GM18907 (cell line): ENCODE data around the gene SLC1A4.
"Not testable (repeated sequence)": the region's sequence is repeated elsewhere in the genome, so short reads cannot be mapped to it uniquely, and the experiment has no call there.

Experiments used
- ATAC-seq: cut with Tn5 transposase; IDR thresholded peaks from one replicate; pipeline ENCODE4 v1.9.1; 2021; ENCODE audit warnings: mild to moderate bottlenecking, moderate library complexity; ENCODE audit not compliant: unreplicated experiment

SLC1A4 gene

DNA sequence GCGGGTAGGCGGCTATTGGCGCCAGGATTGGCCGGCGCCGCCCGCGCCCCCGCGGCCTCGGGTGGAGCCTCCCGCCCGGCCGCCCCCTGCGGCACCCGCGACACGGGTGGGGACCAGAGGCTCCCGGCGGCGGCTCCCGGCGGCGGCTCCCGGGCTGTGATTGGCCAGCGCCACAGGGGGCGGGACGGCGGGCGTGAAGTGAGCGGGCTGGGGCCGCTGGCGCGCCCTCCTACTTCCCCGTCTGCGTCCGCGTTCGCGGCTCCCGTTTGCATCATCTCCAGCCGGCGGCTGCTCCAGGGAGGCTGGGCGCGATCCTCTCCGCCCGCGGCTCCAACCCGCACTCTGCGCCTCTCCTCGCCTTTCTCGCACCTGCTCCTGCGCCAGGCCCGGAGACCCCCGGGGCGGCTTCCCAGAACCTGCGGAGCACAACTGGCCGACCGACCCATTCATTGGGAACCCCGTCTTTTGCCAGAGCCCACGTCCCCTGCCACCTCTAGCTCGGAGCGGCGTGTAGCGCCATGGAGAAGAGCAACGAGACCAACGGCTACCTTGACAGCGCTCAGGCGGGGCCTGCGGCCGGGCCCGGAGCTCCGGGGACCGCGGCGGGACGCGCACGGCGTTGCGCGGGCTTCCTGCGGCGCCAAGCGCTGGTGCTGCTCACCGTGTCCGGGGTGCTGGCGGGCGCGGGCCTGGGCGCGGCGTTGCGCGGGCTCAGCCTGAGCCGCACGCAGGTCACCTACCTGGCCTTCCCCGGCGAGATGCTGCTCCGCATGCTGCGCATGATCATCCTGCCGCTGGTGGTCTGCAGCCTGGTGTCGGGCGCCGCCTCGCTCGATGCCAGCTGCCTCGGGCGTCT is at the start of gene SLC1A4:
SLC1A4 (plus strand) TSS at position 274 of the 856 bp plus-strand sequence; CDS start at position 519, 245 bp downstream.
- peak; percentile 72 for ATAC-seq

DNA sequence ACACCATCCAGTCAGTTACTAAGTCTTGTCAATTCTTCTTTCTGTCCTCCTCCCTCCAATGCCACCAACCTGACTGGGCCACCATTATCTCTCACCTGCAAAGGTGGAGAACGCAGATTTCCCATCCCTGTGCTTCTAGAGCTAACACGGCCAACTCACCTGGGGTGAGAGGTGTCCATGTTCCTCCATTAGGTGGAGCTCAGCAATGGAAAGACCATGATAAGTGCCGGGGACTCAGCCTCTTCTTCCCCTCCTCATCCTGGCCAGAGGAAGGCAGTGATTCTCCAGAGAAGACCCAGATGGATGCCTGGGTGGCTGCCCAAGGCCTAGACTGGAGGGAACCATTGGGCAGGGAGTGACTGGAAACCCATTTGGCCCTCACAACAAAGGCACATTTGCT is 48.1 kb upstream of the SLC1A4 start:
- ATAC-seq, result no peak

DNA sequence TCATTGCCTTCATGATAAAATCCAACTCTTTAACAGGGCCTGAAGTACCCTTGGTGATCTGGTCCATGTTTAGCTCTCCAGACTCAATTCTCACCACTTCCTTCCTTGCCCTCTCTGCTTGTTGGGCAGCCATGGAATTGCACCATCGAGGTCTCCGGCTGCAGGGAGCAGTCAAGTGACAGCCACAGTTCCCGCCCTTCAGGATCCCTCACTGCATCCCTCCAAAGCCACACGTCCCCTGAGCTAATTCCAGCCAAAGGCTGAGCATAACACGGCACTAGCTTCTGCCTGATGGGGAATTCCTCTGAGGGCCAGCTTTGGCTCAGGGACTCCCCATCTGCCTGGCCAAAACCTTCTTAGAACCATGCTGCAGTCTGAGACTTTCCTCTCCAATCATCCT is 47.4 kb upstream of the SLC1A4 start:
- ATAC-seq, result no peak

DNA sequence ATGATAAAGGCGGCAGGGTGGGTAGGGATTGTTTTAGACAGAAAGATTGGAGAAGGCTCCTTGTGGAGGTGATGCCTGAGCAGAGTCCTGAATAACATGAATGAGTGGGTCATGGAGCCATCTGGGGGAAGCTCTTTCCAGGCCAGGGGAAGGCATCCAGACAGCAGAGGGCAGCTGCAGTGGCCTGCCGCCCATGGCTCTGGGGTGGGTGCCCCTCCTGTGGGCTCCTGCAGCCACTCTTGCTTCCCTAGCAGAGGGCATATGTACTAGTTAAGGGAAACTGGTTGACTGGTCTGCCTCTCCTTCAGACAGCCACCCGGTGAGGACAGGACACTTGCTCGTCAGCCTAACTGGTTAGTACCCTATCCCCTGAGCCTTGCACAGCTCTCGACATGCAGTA is 46.5 kb upstream of the SLC1A4 start:
- no peak for ATAC-seq

DNA sequence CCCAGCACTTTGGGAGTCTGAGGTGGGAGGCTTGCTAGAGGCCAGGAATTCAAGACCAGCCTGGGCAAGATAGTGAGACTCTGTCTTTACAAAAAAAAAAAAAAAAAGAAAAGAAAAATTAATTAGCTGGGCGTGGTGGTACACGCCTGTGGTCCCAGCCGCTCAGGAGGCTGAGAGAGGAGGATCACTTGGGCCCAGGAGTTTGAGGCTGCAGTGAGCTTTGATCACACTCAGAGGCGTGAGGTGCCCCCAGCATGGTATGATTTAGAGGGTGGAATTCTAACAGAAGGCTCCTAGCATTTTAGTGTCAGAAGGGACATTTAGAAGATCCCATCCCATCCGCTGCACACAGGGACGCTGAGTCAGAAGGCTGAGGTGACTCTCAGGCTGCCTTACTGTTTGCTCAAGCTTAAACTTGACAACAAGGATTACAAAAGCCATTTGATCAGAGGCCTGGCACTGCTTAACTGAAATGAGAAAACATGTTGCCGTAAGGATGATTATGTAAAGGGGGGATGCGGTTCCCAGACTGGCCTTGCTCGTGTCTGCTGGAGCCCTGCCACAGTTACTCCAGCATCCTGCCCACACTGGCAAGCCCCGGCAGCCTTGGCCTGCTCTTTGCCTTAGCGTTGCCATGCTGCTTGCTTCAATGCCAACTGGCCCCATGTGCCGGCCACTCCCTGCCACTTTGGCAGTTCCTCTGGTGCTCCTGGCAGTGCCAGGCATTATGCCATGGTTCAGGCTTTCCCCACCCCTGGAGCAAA is 45.6 kb upstream of the SLC1A4 start:
- no peak for ATAC-seq

DNA sequence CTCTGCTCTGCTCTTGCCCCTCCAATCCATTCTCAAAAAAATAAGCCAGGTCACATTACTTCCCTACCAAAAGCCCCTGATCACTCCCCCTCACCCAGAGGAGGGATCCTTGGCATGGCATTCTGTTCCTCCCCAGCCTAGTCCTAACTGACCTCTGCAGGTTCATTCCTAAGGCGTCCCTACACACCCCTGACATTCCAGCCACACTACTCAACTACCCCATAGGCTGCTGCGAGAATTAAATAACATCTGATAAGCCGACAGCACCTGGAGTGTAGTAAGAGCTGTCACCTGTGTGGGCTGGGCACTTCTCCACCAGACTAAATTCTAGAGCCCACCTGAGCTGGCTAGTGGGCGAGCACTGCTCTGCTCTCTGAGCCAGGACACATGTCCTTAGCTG is 44.7 kb upstream of the SLC1A4 start:
- ATAC-seq, result no peak

DNA sequence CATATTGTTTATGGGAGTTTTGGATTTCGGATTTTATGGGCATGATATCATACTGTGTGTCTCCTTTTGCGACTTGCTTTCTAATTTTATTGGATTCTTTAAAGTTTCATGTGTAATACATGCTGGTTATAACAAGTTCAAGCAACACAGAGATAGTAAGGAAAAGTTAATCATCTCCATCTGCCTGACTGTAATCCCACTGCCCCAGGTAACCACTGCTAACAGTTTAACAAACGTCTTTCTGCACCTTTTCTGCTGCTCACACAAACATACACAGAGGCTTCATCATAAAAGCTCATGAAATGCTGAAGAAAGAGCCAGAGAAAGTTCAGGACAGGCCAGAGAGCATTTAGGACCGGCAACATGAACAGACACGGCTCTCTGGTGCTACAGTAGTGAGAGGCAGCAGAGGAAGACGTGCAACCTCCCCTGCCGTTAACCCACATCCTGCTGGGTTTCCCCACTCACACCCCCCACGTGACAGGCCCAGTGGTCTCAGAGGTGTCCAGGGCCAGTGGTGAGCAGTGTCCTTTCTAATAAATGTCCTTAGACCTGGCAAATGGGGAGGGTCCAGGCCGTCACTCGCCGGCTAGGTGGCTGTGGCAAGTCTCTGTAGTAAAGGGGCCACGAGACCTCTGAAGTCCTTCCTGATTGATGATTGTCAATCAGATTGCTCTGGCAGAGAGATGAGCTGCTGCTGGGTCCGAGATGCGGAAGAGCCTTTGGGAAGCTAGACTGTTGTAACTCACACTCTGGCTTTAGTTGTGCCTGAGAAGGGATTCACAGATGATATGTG is 43.0 kb upstream of the SLC1A4 start:
- peak; percentile 90 for ATAC-seq

DNA sequence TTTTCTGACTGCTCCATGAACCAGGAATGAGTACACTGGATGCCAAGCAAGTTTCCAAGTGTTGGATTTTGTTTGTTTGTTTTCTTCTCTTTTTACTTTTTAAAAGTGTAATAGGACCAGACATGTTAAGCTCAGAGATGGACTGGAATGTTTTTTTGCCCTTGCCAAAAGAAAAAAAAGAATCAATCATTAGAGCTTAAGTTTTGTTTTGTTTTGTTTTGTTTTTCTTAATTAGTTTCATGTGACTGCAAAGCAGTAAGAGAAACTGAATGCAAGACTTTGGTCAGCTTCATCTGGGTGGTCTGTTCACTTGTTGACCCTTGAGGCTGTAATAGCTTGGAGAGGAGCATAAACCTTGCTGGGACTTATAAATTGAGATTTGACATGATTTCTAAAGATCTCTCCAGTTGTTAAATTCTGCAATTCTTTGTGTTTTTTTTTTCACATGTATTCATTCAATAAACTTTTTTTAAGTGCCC is 42.4 kb upstream of the SLC1A4 start:
- no peak for ATAC-seq

DNA sequence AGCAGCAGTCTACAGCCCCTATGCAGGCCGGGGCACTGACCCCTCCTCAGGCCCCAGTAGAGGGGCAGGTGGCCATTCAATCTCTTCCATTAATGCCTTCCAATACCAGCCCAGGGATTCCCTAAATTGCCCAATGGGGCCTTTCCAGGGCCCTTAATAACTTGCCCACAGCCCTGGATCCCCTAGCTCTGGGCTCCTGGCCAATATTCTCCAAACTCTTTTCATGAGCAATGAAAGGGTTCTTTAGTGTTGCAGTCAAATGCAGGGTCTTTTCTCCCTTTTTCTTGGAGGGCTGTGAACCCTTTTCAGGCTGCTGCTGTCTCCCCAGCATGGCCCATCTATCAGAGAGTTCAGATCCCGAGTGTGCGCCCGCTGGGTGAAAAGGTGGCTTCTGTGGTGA is 41.3 kb upstream of the SLC1A4 start:
- no peak for ATAC-seq

DNA sequence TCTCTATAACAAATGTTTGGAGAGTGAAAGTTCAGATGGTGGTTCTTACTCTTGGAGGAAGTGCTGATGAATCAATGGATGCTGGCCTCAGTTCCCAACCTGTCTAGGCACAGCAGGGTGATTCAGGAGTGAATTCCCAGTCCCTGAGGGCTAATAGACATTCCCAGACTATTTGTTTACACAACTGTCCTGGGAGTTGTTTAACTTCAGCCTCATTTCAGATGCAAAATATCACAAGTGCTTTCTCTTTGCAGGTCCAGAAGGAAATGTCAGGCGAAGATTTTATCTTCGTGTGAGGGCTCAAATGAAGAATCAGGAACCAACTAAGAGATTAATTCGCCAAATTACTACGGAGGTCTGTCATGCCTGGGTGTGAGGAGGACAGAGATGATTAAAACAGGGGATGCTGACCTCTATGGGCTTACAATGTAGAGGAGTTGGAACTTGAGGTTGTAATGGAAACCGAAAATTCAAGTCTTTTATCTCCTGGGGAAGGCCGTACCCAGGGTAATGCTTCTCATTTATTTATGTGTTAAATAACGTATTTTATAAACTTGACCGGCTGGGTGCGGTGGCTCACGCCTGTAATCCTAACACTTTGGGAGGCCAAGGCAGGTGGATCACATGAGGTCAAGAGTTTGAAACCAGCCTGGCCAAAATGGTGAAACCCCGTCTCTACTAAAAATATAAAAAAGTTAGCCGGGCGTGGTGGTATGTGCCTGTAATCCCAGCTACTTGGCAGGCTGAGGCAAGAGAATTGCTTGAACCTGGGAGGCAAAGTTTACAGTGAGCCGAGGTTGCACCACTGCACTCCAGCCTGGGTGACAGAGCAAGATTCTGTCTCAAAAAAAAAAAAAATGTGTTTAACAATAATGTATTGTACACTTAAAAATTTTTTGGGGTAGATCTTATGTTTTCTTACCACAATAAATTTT is 38.7 kb upstream of the SLC1A4 start:
- ATAC-seq, result no peak

DNA sequence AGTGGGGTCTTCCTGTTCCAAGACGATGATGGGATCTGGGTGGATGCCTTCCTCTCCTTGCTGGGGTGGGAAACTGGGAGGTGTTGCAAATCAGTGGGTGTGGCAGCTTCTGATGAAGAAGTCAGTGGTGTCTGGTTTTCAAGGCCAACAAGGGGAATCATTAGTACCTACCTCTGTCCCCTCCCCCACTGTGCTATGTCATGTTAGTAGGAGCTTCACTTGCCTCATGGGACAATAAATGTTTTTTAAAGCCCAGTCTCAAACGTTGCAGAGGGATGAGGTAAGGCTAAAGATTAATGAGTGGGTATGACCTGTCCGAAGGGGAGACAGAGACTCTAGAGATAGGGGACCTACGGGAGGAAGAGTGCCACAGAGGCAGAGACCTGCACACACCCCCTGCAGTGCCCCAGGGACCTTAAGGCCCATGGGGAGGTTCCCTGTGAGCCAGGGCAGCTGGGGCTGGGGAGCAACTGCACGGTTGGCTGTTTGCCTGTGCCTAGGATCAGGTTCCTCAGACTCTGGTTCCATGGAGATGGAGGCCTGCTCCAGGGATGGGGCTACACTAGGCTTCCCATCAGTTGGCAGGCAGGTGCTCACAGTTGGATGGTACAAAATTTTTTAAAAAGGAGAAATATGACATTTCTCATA is 37.8 kb upstream of the SLC1A4 start:
- ATAC-seq, result no peak

DNA sequence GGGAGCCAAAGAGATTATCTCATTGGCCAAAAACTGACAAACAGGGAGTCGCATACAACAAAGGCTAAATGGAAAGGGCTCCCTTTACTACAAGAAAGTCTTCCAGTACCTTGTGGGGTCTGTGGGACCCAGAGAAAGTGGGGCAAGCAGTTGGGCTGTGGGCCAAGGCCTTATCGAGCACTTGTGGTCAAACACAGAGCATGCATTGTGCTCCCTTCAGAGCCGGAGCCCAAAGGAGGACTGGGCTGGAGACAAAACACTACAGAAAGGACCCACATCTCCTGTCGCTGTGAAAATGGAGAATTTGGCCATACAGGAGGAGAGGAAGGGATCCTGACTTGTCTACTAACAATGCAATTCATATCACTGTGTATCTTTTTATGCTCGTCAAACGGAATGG is 37.1 kb upstream of the SLC1A4 start:
- no peak for ATAC-seq

DNA sequence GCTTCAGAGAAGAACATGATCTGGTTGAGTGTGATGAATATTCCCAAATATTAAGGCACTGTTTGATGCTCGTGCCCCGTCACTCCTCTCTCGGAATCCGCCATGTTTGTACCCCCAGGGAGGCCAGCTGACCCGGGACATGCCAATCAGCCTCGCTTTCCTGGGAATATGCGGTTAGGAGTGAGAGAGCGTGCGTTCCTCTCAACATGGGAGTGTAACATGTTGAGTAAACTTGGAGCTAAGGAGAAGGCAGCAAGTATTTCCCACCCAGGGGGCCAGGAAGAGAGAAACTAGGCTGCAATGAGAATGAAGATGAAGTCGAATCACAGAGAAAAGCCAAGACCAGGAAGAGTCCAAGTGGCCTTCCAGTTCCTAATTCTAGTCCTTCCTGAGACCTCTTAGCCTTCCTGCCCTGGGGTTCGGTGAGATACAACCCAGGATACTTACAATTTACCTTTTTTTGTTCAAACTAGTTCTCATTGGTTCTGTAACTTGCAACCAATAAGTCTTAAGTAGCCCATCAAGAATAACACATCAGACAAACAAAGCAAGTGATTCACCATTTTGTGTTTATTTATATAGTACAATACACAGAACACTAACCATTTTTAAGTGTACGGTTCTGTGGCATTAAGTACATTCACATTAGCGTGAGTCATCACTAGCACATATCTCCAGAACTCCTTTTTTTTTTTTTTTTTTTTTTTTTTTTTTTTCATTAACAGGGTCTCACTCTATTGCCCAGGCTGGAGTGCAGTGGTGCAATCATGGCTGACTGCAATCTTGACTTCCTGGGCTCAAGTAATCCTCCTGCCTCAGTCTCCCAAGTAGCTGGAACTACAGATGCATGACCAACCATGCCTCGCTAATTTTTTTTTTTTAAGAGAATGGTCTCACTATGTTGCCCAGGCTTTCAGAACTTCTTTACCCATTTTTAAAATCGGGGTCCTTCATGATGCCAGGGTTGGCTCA is 36.4 kb upstream of the SLC1A4 start:
- ATAC-seq, result no peak

DNA sequence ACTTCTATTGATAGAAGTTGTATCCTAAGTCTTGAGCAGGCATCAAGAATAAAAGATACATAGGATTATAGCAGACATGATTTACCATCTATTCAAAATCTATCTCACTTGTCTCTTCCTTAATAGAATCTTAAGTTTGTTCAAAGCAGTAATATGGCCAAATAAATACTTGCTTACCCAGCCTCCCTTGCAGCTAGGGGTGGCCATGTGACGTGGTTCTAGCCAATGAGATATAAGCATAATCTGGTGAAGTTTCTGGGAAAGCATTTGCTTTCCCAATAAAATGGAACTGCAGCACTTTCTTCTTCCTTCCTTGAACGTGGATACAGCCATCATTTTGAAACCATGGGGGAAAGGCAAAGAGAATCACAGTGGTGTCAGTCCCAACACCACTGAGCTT is 33.7 kb upstream of the SLC1A4 start:
- no peak for ATAC-seq

DNA sequence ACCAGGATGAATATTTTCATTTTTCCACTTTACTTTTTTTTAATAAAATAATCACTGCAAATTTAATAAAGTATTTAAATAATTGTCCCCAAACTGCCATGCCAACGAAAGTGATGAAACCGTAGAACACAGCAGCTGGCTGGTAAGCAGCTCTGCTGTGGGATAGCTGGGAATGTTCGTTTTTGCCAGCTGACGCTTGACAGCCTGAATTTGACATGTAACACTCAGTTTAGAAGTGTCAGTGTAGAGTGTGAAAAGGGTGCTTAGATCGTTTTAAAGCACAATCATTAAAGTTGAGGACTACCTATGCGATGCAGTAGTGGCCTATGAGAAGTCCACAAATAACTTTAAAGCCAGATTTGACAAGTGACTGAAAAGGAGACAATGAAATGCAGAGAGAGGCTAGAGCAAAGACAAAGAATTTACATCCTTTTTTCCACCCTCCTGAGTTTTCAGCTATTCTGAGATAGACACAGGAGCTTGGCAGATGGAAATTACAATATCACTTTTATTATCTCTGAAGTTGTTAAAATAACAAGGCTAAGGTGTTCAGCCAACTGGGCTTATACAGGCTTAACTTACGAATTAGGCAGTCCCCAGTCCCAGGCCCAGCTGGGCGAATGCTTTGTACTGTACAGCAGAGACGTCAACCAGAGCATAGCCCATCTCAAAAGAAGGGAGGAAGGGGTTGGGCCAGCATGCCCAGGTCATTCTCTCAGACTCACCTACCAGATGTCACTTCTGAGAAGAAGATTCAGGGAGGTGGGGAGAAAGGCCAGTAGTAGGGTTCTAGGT is 31.9 kb upstream of the SLC1A4 start:
- no peak for ATAC-seq

DNA sequence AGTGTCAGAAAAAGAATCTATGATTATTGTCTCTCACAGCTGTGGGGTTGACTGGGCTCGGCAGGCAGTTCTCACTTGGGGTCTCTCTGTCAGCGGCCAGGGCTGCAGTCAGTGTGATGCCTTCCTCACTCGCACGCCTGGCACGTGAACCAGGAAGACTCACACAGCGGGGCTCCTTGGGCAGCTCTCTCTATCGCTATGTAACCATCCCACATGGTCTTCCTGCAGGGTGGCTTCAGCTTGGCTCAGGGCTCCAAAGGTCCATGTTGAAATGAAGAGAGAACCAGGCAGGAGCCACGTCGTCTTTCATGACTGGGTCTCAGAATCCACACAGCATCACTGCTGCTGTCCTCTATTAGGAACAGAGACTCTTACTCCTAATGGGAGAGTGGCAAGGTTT is 30.6 kb upstream of the SLC1A4 start:
- no peak for ATAC-seq

DNA sequence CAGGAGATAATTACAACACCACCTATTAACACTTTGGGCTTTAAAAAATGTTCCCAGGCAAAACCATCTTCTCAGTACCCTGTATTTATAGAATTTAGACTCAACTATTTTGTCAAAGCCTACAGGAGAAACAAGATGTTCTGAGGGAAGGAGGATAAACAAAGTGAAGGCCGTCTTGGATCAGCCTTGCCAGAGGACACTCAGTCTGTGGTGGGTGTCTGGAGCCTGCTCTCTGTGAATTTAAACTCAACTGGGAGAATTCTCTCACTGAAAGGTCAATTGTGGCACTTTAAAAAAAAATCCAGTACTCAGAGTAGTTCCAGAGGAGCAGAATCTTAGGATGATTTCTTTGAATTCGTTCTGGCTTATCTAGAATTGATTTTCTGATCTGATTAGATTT is 28.4 kb upstream of the SLC1A4 start:
- ATAC-seq, result no peak

DNA sequence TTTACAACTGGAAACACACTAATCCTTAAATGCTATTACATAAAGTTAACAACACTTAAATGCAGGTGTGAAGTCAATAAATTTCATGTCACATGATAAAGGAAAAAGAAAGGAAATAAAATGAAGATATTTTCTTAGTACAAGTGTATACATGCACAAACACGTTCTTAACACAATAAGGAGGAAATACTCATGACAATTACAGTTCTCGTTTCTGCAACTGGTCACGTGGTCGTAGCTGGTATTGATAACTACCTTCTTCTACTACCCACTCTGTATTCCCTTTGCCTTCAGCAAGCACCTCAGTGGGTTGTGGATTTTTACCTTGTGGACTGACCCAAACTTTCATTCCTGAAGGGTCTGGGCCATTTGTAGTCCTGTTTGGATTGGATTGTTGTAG is 26.1 kb upstream of the SLC1A4 start:
- ATAC-seq, result not testable (repeated sequence)
